ENCODE data around the gene C6orf132. TPM values are rescaled to one million over a fixed set of nuclear protein-coding genes. Genes with fewer than 3 reads are reported as not detected.

C6orf132 gene
- total and polyA plus RNA-seq, 2 of the 4 experiments (the other 2 are of a cell fraction) = 0.72 to 1.7 TPM

Other genes starting within 250 kb of the C6orf132 start
- 1.4 TPM in 2 replicates for gene USP49, start 247.2 kb downstream of the C6orf132 start, total RNA-seq (2012; rRNA removed)
- 1.4 and 2.1 TPM in 2 replicates for gene USP49, start 247.2 kb downstream of the C6orf132 start, polyA plus RNA-seq (2012; rRNA removed)
- gene MED20, start 221.5 kb downstream of the C6orf132 start, total RNA-seq (2012; rRNA removed) = 35.6 and 38.2 TPM in 2 replicates
- gene MED20, start 221.5 kb downstream of the C6orf132 start, polyA plus RNA-seq (2012; rRNA removed) = 22.0 and 24.8 TPM in 2 replicates
- 25.3 and 26.7 TPM in 2 replicates for gene BYSL, start 221.1 kb downstream of the C6orf132 start, total RNA-seq (2012; rRNA removed)
- gene BYSL, start 221.1 kb downstream of the C6orf132 start, polyA plus RNA-seq (2012; rRNA removed) = 35.5 and 36.3 TPM in 2 replicates
- 19.2 and 19.4 TPM in 2 replicates for gene CCND3, start 200.8 kb downstream of the C6orf132 start, total RNA-seq (2012; rRNA removed)
- gene CCND3, start 200.8 kb downstream of the C6orf132 start, polyA plus RNA-seq (2012; rRNA removed) = 61.9 and 63.8 TPM in 2 replicates
- 19.7 and 22.8 TPM in 2 replicates for gene TAF8, start 92.1 kb downstream of the C6orf132 start, total RNA-seq (2012; rRNA removed)
- gene TAF8, start 92.1 kb downstream of the C6orf132 start, polyA plus RNA-seq (2012; rRNA removed) = 14.3 and 21.0 TPM in 2 replicates
- under 0.01 and 0.18 TPM in 2 replicates for gene GUCA1A, start 30.7 kb upstream of the C6orf132 start, total RNA-seq (2012; rRNA removed)
- 0.32 and 0.34 TPM in 2 replicates for gene GUCA1A, start 30.7 kb upstream of the C6orf132 start, polyA plus RNA-seq (2012; rRNA removed)
- under 0.01 and 0.18 TPM in 2 replicates for gene GUCA1B, start 52.3 kb upstream of the C6orf132 start, total RNA-seq (2012; rRNA removed)
- gene GUCA1B, start 52.3 kb upstream of the C6orf132 start, polyA plus RNA-seq (2012; rRNA removed) = 0.60 and 1.0 TPM in 2 replicates
- 47.0 and 71.1 TPM in 2 replicates for gene MRPS10, start 75.2 kb upstream of the C6orf132 start, total RNA-seq (2012; rRNA removed)
- gene MRPS10, start 75.2 kb upstream of the C6orf132 start, polyA plus RNA-seq (2012; rRNA removed) = 24.0 and 28.5 TPM in 2 replicates

Measured in IMR-90 (cell line).